A673 (cell line): ENCODE results near the gene DPP7. TPM values are rescaled to one million over a fixed set of nuclear protein-coding genes. Genes with fewer than 3 reads are reported as not detected.

ENCODE experiments used
- BruUV-seq: library from RNA; stranded (reverse); fragments of 400-500 nt; replicated peaks from 2 replicates; lab custom pipeline; 2021; lab: Mats Ljungman, UMichigan
- CTCF ChIA-PET: fragments of 300-600 bp; sonication (Branson Sonifier 250); formaldehyde crosslinking; loops from one replicate; lab custom pipeline; 2022; ENCODE audit warnings: antibody characterized with exemption; lab: Charles Lee
- POLR2A ChIA-PET: fragments of 300-600 bp; sonication (Branson Sonifier 250); formaldehyde crosslinking; loops from one replicate; lab custom pipeline; 2022; ENCODE audit warnings: antibody characterized with exemption; ENCODE audit not compliant: low non-redundant PET; lab: Charles Lee
- DNase-seq: peaks from one replicate; pipeline ENCODE4 v3.0.0-alpha.2; 2015; ENCODE audit warnings: low spot score
- H3K27ac ChIP-seq: fragments of 200-600 bp; sonication (generic); 2 replicates; pipeline ENCODE4 v1.5.1; 2016; ENCODE audit warnings: mixed run types, low read depth, mild to moderate bottlenecking, mixed read lengths, antibody characterized with exemption, low read length; ENCODE audit not compliant: poor library complexity, severe bottlenecking
- H3K27me3 ChIP-seq: fragments of 200-600 bp; sonication (generic); replicated peaks from 2 replicates; pipeline ENCODE4 v1.6.1; 2017; ENCODE audit warnings: mixed run types, low read depth, mild to moderate bottlenecking, mixed read lengths, antibody characterized with exemption, low read length; ENCODE audit not compliant: insufficient read depth, poor library complexity
- H3K36me3 ChIP-seq: fragments of 200-600 bp; sonication (generic); 2 replicates; pipeline ENCODE4 v1.6.1; 2016; ENCODE audit warnings: mixed run types, mild to moderate bottlenecking, mixed read lengths, antibody characterized with exemption, low read length; ENCODE audit not compliant: insufficient read depth, poor library complexity, severe bottlenecking
- H3K4me1 ChIP-seq: fragments of 200-600 bp; sonication (generic); 2 replicates; pipeline ENCODE4 v1.6.1; 2017; ENCODE audit warnings: mixed run types, mild to moderate bottlenecking, mixed read lengths, antibody characterized with exemption, low read length; ENCODE audit not compliant: insufficient read depth, poor library complexity, severe bottlenecking
- H3K4me3 ChIP-seq: fragments of 200-600 bp; sonication (generic); 2 replicates; pipeline ENCODE4 v1.5.1; 2016; ENCODE audit warnings: low read depth, mixed run types, mild to moderate bottlenecking, mixed read lengths, low read length; ENCODE audit not compliant: poor library complexity, severe bottlenecking
- H3K9me3 ChIP-seq: fragments of 200-600 bp; sonication (generic); 2 replicates; pipeline ENCODE4 v1.6.1; 2016; ENCODE audit warnings: mixed run types, low read depth, mild to moderate bottlenecking, mixed read lengths, antibody characterized with exemption, low read length; ENCODE audit not compliant: poor library complexity, severe bottlenecking
- EZH2 ChIP-seq: fragments of 200-600 bp; sonication (generic); IDR thresholded peaks from 2 replicates; pipeline ENCODE4 v1.6.1; 2017; ENCODE audit warnings: borderline replicate concordance, low read depth, mild to moderate bottlenecking, mixed read lengths, antibody characterized with exemption, low read length; ENCODE audit not compliant: poor library complexity, severe bottlenecking
- intact Hi-C: fragments of 100-400 bp; cut with micrococcal nuclease; formaldehyde crosslinking; loops from one replicate; pipeline ENCODE4 v1.10.0; 2022; ENCODE audit not compliant: unreplicated experiment
- total RNA-seq: library from RNA; stranded (reverse); gene quantifications from 2 replicates; pipeline ENCODE4 v1.2.3, GENCODE V29; 2021
- TF ChIP-seq, protein P1 (sequence below): fragments of 300-800, 200-600 bp; sonication (generic); conservative IDR thresholded peaks from 2 replicates; pipeline ENCODE4 v1.5.1; 2017; ENCODE audit warnings: low read depth, mild to moderate bottlenecking, antibody characterized with exemption, low read length, moderate library complexity, mixed read lengths

Gene DPP7
- total RNA-seq, 1 experiment from 2014 or later = 120 TPM

DNA sequence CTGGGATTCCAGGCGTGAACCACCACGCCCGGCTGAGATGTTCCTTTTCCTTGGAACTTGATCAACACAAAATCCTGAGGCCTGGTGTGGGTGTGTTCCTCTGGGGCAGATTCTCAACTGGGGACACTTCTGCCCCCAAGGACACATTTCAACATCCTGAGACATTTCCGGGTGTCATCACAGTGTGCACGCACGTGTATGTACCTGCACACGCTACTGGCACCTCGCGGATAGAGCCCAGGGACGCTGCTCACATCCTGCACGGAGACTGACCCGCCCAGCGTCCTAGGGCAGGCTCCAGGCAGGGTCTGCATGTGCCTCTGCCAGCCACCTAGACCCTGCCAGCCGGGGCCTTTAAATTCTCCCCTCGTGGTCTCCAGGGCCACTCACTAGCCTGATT is 52.1 kb downstream of the DPP7 start:
- H3K4me3 ChIP-seq = no peak overlapping the region
- no peak for TF ChIP-seq EZH2
- TF ChIP-seq, protein P1, sequence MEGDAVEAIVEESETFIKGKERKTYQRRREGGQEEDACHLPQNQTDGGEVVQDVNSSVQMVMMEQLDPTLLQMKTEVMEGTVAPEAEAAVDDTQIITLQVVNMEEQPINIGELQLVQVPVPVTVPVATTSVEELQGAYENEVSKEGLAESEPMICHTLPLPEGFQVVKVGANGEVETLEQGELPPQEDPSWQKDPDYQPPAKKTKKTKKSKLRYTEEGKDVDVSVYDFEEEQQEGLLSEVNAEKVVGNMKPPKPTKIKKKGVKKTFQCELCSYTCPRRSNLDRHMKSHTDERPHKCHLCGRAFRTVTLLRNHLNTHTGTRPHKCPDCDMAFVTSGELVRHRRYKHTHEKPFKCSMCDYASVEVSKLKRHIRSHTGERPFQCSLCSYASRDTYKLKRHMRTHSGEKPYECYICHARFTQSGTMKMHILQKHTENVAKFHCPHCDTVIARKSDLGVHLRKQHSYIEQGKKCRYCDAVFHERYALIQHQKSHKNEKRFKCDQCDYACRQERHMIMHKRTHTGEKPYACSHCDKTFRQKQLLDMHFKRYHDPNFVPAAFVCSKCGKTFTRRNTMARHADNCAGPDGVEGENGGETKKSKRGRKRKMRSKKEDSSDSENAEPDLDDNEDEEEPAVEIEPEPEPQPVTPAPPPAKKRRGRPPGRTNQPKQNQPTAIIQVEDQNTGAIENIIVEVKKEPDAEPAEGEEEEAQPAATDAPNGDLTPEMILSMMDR = no peak
- ChIA-PET POLR2A (no interaction called here), CTCF (no interaction called here)
- no peaks in the 10 kb centered on the region for H3K9me3 ChIP-seq
- H3K4me1 ChIP-seq = no peaks in the 10 kb centered on the region
- BruUV-seq = TSS peak; percentile 74
- H3K36me3 ChIP-seq = peaks cover 7% of the 10 kb centered on the region
- H3K27me3 ChIP-seq = no peaks in the 10 kb centered on the region
- H3K27ac ChIP-seq = no peak overlapping the region
- intact Hi-C loops = no loop called here
- DNase-seq = no peak

Other genes starting within 250 kb of the DPP7 start
- gene EDF1, start 248.4 kb downstream of the DPP7 start, total RNA-seq = 321 and 330 TPM in 2 replicates
- 29.2 and 33.2 TPM in 2 replicates for gene TRAF2, start 228.2 kb downstream of the DPP7 start, total RNA-seq
- 76.7 and 81.8 TPM in 2 replicates for gene FBXW5, start 170.0 kb downstream of the DPP7 start, total RNA-seq
- gene C8G, start 169.5 kb downstream of the DPP7 start, total RNA-seq = 0.74 and 0.75 TPM in 2 replicates
- 1.1 TPM in 1 of 2 replicates, not detected in the other for gene LCN12, start 162.5 kb downstream of the DPP7 start, total RNA-seq
- not detected in 2 replicates for gene PTGDS, start 137.2 kb downstream of the DPP7 start, total RNA-seq
- gene LCNL1, start 131.7 kb downstream of the DPP7 start, total RNA-seq = not detected in 2 replicates
- 91.5 and 99.5 TPM in 2 replicates for gene PAXX, start 122.3 kb downstream of the DPP7 start, total RNA-seq
- not detected in 2 replicates for gene CLIC3, start 118.2 kb downstream of the DPP7 start, total RNA-seq
- gene ABCA2, start 86.5 kb downstream of the DPP7 start, total RNA-seq = 27.8 and 38.9 TPM in 2 replicates
- not detected in 2 replicates for gene FUT7, start 82.6 kb downstream of the DPP7 start, total RNA-seq
- gene NPDC1, start 68.6 kb downstream of the DPP7 start, total RNA-seq = 73.9 and 81.4 TPM in 2 replicates
- gene ENTPD2, start 60.7 kb downstream of the DPP7 start, total RNA-seq = not detected in 2 replicates
- gene SAPCD2, start 44.2 kb downstream of the DPP7 start, total RNA-seq = 30.6 and 33.7 TPM in 2 replicates
- 11.2 and 13.0 TPM in 2 replicates for gene UAP1L1, start 37.2 kb downstream of the DPP7 start, total RNA-seq
- 48.6 and 54.9 TPM in 2 replicates for gene MAN1B1, start 27.7 kb downstream of the DPP7 start, total RNA-seq
- 0.17 and 0.52 TPM in 2 replicates for gene GRIN1, start 24.4 kb upstream of the DPP7 start, total RNA-seq
- not detected in 2 replicates for gene LRRC26, start 55.3 kb upstream of the DPP7 start, total RNA-seq
- gene TMEM210, start 57.3 kb upstream of the DPP7 start, total RNA-seq = not detected in 2 replicates
- gene ANAPC2, start 73.8 kb upstream of the DPP7 start, total RNA-seq = 49.6 and 54.1 TPM in 2 replicates
- gene SSNA1, start 73.9 kb upstream of the DPP7 start, total RNA-seq = 86.8 and 87.3 TPM in 2 replicates
- gene TPRN, start 86.0 kb upstream of the DPP7 start, total RNA-seq = 23.0 and 25.7 TPM in 2 replicates
- 37.5 and 41.8 TPM in 2 replicates for gene TMEM203, start 90.9 kb upstream of the DPP7 start, total RNA-seq
- gene NDOR1, start 91.0 kb upstream of the DPP7 start, total RNA-seq = 40.2 and 41.5 TPM in 2 replicates
- gene RNF208, start 107.5 kb upstream of the DPP7 start, total RNA-seq = 13.7 and 20.2 TPM in 2 replicates
- gene CYSRT1, start 110.4 kb upstream of the DPP7 start, total RNA-seq = 0.37 TPM in 1 of 2 replicates, not detected in the other
- 0.17 TPM in 1 of 2 replicates, not detected in the other for gene RNF224, start 112.8 kb upstream of the DPP7 start, total RNA-seq
- not detected in 2 replicates for gene SLC34A3, start 116.2 kb upstream of the DPP7 start, total RNA-seq
- gene TUBB4B, start 126.6 kb upstream of the DPP7 start, total RNA-seq = 645 and 714 TPM in 2 replicates
- 0.35 TPM in 1 of 2 replicates, not detected in the other for gene STPG3, start 136.6 kb upstream of the DPP7 start, total RNA-seq
- 72.6 and 78.1 TPM in 2 replicates for gene NELFB, start 140.6 kb upstream of the DPP7 start, total RNA-seq
- 0.82 and 1.4 TPM in 2 replicates for gene TOR4A, start 163.0 kb upstream of the DPP7 start, total RNA-seq
- 7.4 and 8.9 TPM in 2 replicates for gene NRARP, start 187.5 kb upstream of the DPP7 start, total RNA-seq